Measurements from ENCODE around the gene RCBTB1.
"Not testable (repeated sequence)": the region's sequence is repeated elsewhere in the genome, so short reads cannot be mapped to it uniquely, and the experiment has no call there.

Gene RCBTB1

DNA sequence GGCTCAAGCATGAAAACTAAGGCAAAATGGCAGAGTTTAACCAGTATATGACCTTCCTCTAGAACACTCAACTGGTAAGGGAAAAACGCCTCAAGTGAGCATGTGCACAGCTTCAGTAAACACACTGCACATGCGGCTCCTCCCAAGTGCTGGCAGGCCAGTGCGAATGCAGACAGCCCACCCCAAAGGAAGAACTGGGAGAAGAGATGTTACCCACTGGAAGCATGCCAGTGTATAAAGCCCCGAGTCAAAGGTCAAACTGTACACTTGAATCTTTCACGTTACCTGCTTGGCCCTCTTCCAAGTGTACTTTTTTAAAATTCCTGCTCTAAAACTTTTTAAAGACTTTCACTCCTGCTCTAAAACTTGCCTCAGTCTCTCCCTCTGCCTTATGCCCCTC, 19.2 kb upstream of the RCBTB1 start:
- no peak for DNase-seq (ENCODE audit: low read depth in 2 of 2)

DNA sequence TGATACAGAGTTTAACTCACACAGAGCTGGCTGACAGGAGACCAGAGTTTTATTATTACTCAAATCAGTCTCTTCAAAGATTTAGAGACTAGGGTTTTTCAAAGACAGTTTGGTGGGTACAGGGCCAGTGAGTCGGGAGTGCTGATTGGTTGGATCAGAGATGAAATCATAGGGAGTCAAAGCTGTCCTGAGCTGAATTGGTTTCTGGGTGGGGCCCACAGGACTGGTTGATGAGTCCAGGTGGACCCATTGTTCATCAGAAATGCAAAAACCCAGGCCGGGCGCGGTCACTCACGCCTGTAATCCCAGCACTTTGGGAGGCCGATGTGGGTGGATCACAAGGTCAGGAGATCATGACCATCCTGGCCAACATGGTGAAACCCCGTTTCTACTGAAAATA, 17.3 kb upstream of the RCBTB1 start:
- not testable (repeated sequence) for DNase-seq (ENCODE audit: low read depth in 2 of 2)

DNA sequence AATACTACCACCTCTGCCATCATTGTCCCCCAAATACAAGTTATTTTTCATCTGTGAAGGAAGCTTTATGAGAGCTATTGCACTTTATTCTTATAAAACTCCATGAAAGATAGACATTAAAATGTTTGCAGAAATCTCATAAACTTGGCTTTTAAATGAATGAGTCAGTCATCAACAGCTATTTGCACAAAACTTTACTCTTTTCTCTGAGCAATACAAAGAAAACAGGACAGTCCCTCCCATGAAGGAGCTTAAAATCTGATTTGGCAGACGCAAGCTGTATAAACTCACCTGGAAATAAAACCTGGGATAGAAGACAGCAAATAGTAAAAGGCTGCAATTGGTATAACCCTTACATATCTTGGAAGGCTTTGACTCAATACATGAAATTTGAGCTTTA, 16.6 kb upstream of the RCBTB1 start:
- no peak for DNase-seq (ENCODE audit: low read depth in 2 of 2)

DNA sequence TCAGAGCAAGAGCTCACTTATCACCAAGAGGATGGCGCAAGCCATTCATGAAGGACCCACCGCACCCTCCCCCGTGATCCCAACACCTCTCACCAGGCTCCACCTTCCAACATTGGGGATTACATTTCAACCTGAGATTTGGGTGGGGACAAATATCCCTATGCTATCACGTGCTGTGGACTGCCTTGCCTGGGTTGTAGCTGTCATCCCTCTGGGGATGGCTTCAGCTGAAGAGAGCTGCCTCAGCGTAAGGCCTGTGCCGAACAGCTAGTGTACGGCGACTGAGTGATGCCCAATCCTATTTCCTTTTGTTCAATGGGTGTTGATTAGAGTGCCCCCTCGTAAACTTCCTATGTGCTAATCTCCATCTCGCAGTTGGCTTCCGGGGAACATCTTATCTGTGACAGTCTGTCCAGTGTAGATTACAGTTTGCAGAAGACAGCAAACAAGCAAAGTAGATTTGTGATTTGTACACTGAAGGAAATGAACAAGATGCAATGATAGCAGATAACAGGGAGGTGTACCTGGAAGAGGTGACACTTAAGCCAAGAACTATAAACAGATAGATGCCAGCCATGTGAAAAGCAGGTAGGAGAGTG, 11.8 kb upstream of the RCBTB1 start:
- no peak for DNase-seq (ENCODE audit: low read depth in 2 of 2)

DNA sequence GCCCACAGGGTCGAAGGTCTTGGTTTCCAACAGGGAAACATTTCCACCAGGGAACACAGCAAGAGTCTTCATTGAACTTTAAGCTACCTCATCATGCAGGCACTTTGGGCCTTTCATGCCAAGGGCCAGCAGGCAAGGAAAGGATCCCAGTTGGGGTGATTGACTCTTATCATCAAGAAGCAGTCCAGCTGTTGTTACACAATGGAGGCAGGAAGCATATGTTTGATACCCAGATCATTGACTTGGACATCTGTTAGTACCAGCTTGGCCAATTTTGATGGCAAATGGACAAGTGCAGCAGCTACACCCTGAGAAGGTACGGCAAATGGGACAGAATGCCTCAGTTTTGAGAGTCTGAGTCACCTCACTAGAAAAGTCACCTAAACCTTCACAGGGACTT, 10.9 kb upstream of the RCBTB1 start:
- no peak for DNase-seq (ENCODE audit: low read depth in 2 of 2)

DNA sequence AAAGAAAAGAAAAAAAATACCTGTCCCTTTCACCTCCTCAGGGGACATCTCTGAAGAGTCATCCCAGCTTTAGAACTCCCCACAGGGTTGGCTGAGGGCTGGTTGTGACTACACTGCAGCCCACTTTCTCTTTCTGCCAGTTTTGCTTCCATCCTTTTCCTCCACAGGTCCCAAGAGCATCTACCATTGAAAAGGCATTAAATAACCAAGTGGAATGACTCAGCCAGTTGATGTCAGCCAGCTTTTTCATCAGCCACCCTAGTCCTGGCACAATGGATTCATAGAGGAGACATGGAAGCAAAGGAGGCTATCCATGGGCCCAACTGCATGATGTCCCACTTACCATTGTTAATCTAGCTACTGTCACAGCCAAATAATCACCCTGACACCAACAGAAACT, 9.2 kb upstream of the RCBTB1 start:
- no peak for DNase-seq (ENCODE audit: low read depth in 2 of 2)

DNA sequence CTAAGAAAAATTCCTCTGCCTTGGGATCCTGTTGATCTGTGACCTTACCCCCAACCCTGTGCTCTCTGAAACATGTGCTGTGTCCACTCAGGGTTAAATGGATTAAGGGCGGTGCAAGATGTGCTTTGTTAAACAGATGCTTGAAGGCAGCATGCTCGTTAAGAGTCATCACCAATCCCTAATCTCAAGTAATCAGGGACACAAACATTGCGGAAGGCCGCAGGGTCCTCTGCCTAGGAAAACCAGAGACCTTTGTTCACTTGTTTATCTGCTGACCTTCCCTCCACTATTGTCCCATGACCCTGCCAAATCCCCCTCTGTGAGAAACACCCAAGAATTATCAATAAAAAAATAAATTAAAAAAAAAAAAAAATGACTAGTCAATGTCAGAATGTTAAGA, 8.5 kb upstream of the RCBTB1 start:
- not testable (repeated sequence) for DNase-seq (ENCODE audit: low read depth in 2 of 2)

DNA sequence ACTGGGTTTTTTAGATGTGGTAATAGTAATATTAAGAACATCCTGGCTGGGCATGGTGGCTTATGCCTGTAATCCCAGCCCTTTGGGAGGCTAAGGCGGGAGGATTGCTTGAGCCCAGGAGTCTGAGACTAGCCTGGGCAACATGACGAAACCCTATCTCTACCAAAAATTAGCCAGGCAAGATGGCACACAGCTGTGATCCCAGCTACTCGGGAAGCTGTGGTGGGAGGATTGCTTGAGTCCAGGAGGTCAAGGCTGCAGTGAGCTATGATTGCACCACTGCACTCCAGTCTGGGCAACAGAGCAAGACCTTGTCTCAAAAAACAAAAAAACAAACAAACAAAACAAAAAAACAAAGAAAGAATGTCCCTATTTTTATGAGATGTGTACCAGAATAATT, 5.4 kb upstream of the RCBTB1 start:
- DNase-seq (ENCODE audit: low read depth in 2 of 2), result not testable (repeated sequence)

DNA sequence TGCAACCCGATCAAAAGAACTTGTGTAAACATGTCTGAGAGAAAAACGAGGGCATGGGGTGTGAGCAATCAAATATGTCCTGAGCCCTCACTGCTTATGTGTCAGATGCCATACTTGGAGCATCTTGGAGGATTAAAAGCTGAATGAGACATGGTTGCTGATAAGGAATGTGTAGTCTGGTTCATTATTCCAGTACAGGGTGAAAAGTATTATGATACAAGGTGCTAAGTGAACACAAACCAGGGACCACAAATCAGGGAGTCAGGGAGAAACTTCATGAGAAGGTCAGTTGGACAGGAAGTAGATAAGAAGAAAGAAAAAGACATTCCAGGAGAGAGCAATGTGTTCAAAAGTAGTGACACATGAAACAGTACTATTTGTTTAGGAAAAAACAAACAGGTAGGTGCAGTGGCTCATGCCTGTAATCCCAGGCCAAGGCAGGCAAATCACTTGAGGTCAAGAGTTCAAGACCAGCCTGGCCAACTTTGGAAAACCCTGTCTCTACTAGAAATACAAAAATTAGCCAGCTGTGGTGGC, 2.0 kb upstream of the RCBTB1 start:
- DNase-seq (ENCODE audit: low read depth in 2 of 2), result no peak

DNA sequence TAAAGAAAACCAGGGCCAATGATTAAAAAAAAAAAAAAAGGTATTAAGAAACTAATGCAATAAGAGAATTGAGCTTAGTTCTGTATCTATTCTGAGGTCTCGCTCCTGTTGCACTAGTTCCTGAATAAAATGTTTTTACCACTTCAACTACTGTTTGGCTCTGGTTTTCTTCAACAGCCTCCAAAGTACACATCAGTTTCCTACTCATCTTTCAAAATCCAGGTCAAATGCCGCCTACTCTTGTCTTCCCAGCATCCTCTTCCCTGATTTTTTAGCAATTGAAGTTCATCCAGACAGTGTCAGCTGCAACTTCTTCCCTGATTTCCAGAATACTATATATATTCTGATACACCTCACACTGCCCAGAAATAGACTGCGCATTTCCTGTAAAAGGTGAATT, 1.4 kb upstream of the RCBTB1 start:
- DNase-seq (ENCODE audit: low read depth in 2 of 2), result no peak

DNA sequence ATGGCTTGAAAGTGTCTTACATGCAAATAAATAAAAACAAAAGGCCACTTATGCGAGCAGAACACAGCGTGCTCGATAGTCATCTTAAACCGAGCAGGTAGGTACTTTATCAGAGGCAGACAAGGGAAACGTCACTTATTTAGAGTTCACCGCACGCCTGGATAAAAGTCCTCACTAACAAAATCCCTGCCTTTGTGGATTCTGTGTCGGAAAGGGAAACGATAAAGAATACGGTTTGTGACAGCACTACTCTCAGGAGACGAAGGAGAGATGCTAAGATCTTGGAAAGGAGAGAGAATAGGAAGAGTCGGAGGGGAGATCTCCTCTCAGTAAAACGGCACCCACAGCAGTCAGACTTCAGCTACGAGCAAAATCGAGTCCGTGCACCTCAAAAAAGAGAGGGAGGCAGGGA, 581 bp downstream of the RCBTB1 start:
- no peak for DNase-seq (ENCODE audit: low read depth in 2 of 2)

DNA sequence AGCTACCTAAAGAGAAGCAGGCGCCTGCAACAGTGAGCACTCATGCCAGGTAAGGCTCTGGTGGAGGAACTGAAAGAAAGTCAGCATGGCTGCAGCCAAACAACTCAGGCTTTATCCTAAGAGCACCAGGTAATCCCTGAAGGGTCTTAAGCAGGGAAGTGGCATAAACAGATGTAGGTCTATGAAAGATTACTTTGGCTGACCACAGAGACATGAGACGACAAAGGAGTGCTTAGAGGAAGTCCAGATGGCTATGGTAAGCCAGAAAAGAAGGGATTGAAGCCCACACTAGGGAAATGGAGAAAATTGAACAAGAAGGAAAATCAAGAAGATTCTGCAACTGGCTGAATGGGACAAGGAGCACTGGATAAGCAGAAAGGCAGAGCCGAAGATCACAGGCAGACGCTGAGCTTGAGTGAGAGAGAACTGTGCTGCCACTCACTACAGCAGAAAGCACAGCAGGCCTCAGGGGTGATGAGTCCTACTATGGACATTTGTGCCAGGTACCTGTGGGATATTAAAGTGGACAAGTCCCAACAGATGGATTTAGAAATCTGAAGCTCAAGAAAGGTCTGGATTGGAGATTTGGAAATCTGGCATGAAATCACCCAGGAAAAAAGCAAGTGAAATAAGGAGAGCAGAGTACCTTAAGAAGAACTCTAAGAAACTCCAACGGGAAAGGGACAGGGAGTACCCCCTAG, 4.2 kb downstream of the RCBTB1 start:
- DNase-seq (ENCODE audit: low read depth in 2 of 2), result no peak

DNA sequence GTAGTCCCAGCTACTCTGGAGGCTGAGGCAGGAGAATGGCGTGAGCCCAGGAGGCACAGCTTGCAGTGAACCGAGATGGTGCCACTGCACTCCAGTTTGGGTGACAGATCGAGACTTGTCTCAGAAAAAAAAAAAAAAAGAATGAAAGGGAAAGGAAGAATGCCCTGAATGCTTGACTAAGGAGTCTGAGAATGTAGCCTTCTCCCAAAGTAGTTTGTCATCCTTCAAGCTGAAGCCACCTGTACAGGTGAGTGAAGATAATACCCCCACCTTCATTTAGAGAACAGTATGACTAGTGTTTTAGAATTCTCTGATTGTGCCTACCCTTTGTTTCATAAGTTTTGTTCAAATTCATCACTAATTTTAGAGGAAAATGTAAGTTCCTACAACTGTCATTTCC, 5.9 kb downstream of the RCBTB1 start:
- no peak for DNase-seq (ENCODE audit: low read depth in 2 of 2)

DNA sequence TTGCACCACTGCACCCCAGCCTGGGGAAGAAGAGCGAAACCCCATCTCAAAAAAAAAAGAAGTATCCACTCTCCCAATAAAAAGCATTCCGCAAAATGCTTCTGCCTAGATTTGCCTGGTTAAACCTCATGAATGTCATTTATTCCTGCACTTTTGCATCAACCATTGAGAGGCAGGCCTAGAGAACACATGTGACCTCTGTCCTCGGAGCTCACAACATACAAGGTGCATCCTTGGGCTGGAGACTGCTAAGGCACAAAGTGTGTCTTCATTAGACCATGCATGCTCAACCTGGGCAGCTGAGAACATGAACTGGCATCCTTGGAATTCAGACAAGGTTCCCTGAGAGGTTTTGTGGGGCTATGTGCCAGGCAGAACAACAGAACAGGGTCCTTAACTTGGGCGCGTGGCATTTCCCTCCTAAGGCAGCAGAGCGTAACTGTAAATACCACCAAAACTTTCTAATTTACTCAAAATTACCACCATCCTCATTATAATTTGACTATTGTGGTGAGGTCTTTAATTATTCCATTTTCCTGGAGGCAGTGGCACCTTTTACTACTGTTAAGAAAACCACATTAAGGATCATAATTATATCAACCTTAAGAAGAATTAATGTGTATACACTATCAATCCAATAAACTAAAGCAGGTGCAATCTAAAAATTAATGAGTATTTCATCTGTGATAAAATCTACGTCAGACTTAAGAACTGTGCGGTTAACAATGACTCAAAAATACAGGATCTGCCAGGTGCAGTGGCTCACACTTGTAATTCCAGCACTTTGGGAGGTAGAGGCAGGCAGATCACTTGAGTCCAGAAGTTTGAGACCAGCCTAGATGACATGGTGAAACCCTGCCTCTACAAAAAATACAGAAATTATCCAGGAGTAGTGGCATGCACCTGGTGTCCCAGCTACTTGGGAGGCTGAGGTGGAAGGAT, 13.8 kb downstream of the RCBTB1 start:
- no peak for DNase-seq (ENCODE audit: low read depth in 2 of 2)

DNA sequence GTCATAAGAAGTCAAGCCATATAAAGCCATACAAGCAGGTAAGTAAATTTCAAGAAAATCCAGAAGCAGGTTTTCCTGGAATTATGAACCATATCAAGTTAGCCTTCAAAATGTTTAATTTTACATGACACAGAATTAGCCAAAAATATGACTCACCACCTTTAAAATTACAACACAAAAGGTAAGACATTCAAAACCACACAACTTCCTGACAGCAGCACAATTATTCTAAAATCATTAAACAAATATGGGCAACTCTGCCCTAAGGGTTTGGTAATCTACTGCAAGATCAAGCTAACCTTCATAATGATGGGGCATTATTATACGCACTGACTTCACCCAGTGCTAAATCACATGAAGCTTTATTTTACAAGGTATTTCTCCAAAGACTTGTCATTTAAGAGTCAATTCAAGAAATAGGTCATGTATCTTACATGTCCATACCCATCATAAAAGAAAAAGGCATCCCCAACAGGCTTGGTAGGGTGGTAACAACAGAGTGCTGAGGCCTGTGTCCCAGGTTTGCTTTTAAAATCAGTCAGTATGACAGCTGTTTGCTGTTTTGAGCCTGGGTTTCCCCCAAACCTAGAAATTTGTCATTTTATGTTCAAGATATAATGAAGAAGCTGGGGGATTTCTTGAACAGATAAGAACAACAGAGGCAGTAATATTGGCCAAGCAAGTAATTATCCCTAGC, 15.2 kb downstream of the RCBTB1 start:
- no peak for DNase-seq (ENCODE audit: low read depth in 2 of 2)

DNA sequence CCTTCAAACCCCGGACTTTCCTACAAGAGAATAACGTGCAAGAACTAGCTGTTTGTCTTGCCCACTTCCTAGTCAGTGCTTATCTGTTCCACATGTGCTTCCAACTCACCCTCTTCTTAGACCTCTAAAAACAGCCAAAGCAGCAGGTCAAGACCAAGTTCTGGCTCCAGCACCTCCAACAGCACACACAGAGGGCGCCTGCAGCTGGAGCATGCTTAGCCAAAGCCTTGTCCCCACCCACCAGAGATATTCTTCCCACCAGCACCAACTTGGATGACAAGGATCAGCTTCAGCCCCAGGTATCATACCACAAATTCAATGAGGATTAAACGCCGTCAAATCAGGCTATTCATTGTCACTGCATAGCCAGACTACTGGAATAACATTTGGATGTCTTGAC, 17.9 kb downstream of the RCBTB1 start:
- no peak for DNase-seq (ENCODE audit: low read depth in 2 of 2)

DNA sequence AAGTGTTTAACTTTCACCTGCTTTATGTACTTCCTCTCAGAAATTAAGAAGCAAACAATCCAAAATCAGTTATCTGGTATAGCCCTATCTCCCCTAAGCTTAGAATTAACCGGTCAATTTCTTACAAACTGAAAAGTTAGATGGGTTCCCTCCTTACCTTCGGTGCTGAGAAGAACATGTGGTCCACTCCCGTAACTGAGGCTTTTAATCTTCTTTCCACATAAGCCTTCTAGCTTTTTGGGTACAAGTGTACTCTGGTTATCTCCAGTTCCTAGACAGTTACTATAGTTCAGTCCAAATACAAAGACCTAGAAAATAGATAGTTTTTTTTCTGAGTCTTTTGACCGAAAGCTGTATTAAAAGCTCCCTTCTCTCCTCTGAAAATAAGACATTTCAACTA, 18.9 kb downstream of the RCBTB1 start:
- DNase-seq (ENCODE audit: low read depth in 2 of 2), result no peak

DNA sequence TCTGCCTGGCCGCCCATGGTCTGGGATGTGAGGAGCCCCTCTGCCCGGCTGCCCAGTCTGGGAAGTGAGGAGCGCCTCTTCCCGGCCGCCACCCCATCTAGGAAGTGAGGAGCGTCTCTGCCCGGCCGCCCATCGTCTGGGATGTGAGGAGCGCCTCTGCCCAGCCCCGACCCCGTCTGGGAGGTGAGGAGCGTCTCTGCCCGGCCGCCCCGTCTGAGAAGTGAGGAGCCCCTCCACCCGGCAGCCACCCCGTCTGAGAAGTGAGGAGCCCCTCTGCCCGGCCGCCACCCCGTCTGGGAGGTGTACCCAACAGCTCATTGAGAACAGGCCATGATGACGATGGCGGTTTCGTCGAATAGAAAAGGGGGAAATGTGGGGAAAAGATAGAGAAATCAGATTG, 19.9 kb downstream of the RCBTB1 start:
- not testable (repeated sequence) for DNase-seq (ENCODE audit: low read depth in 2 of 2)

DNA sequence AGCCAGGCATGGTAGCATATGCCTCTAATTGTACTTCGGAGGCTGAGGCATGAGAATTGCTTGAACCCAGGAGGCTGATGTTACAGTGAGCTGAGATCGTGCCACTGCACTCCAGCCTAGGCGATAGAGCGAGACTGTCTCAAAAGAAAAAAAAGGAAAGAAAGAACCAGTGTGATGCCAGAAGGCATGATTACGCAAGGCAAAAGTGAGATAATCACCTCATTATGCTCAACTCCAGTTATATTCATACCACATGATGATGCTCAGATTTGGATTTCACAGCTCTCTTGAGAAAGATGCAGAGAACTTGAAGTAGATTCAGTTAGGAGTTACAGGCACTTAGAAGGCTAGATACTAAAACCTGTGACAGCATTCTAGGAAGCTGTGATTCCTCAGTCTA, 21.8 kb downstream of the RCBTB1 start:
- no peak for DNase-seq (ENCODE audit: low read depth in 2 of 2)

DNA sequence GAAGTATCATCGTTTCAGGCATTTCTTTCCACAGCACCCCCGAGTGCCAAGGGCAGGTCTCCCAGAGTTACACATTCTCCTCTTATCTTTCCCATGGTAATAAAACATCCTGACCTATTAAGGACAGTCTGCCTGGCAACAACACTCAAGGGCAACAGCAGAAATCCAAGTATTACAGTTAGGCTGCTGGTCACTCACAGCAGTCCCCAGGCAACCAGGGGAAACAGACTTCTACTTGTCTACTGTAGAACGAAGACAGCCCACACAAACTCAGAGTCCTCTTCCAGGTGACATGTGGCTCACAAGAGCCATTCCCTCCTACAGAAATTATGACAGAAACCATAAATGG, 24.3 kb downstream of the RCBTB1 start:
- DNase-seq (ENCODE audit: low read depth in 2 of 2), result no peak

DNA sequence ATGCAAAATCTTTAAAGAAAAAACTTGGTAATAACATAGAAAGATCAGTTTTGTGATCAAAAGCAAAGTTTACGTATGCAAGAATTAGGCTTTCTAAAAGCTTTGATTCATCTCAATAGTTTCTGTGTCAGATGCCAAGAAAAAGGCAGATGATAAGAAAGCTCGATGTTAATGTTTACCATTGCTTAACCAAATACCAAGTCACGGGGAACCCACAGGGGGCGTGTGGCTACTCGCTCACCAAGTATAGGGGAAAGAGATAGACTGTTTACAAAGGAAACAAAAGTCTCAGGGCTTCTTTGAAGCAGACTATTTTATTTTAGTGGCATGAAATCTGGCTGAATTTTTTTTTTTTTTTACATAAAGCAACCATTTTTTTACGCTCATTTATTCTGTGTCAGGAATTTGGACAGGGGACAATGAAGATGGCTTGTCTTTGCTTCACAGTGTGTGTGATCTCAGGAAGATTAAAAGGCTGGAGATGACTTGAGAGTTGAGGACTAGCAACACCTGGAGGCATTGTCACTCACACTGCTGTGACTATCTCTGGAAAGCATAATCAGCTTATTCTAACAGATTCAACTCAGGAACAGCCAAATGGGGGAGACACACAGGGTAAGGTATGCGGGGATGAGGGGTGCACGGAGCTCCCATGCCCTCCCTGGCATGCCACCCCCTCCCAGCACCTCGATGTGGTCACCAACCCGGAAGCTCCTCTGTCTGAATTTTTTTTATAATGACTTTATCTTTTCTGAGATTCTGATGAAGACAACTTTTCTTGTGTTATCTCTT, 24.9 kb downstream of the RCBTB1 start:
- DNase-seq (ENCODE audit: low read depth in 2 of 2), result no peak

Data from stimulated activated CD8-positive, alpha-beta memory T cell treated with anti-CD3 and anti-CD28 coated beads, Interleukin-2, amount 100 ng/mL, for 1 hour (primary cell).